GM12874 (cell line): ENCODE data around the gene GPM6B.

Experiments used
- CTCF ChIP-seq: IDR thresholded peaks from 2 replicates; pipeline ENCODE4 v1.5.1; 2011; ENCODE audit warnings: low read depth, mild to moderate bottlenecking, control low read depth, low read length, moderate library complexity; ENCODE audit not compliant: insufficient read depth

Gene GPM6B

GRCh38 chrX:13754765-13755164 is 62.1 kb downstream of the GPM6B start:
- TF ChIP-seq CTCF, result no peak

- no peak for TF ChIP-seq CTCF
These were observed 64.2 kb downstream of the GPM6B start for GRCh38 chrX:13752646-13753045.

GRCh38 chrX:13752141-13752540 is 64.8 kb downstream of the GPM6B start:
- no peak for TF ChIP-seq CTCF

GRCh38 chrX:13750812-13751211 is 66.1 kb downstream of the GPM6B start:
- TF ChIP-seq CTCF, result no peak

GRCh38 chrX:13750204-13750603 is 66.7 kb downstream of the GPM6B start:
- TF ChIP-seq CTCF, result peak; percentile 28; the same call in 1 of the 2 replicates

- no peak for TF ChIP-seq CTCF
These were observed 68.4 kb downstream of the GPM6B start for GRCh38 chrX:13748486-13748885.

- TF ChIP-seq CTCF, result peak; percentile 36
These were observed 69.1 kb downstream of the GPM6B start for GRCh38 chrX:13747836-13748235.

- TF ChIP-seq CTCF, result no peak
These were observed 74.3 kb downstream of the GPM6B start for GRCh38 chrX:13742397-13743176.
